ENCODE results near the gene PSME3IP1.

PSME3IP1 gene

DNA sequence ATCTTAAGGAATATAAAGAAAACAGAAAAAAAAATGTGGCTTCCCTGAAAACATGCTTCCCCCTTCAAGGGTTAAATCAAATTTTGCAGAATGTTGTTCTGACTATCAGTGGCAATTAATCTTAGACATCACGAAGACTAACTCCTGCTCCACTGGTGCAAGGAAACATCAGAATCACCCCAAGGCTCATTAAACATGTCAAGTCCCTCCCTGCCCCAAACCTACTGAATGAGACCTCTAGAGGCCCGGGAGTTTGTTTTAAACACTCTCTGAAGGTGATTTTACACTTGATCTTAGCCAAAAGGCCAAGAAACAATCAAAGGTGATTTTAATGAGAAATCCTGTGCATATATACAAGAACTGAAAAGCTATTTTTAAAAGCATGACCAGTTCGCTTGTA lies 18.3 kb downstream of the PSME3IP1 start:
- no peak for DNase-seq (ENCODE audit: low spot score)

DNA sequence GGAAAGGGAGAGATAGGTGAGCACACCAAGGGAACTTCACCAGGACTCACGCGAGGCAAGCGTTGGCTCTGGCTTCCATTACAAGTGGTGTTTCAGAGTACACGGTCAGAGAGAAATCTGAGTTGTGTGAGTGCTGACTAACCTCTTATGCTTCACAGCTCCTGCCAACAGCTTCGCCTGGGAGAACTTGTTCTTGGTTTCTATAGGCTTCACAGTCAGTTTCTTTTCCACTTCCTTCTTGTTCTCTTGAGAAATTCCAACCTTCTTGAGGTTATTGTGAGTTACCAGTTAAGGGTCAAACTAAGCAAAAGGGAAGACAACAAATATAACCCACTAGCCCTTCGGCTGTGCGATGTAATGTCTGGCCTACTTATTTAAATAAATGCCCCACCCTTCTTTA lies 18.9 kb downstream of the PSME3IP1 start:
- DNase-seq (ENCODE audit: low spot score), result no peak

DNA sequence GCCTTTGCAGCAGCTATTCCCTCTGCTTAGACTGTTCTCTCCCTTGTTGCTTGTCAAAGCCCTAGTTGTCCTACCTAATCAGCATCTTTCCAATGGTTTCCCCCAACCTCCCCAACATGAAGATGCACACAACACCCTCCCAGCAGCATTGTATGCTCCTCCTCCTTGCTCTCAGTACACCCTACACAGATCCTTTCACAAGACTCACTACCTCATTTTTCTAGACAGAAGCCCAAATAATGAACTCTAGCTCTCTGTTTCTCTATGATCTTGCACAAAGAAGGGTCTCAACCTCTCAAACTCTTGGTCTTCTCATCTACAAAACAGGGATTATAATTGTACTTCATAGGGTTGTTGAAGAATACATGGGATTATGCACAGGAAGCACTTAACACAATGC lies 19.4 kb downstream of the PSME3IP1 start:
- DNase-seq (ENCODE audit: low spot score), result no peak

DNA sequence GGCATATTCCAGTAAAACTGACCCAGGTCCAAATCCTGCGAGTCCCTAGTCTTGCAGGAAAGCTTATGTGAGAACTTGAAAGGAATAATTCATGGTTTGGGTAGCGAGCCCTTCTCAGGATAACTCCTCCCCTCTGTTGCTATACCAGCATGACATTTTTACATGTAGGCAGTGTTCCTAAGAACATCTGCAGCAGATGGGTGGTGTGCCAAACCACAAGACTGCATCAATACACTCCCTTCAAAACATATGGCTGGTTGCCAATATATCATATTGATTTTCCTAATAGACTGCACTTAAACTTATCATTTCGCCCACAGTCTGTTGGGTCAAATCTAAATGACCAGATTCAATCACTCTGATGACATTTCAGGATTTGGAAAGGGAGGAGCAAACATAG lies 19.9 kb downstream of the PSME3IP1 start:
- DNase-seq (ENCODE audit: low spot score), result no peak

DNA sequence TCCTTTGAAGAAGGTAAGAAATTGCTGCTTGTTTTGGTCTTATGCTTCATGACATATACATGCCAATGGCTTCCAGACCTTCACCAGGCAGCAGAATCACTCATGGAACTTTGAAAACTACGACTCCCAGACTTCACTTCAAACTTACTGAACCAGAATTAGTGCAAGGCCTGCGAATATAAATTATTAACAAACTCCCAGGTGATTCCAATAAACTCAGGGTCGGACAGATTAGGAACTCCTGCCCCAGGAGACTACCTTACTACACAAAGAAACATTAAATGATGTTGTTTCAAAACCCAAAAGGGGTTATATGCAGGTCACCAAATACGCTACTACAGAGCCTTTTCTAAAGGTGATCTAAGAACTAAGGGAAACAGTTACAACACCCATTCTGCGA lies 20.4 kb downstream of the PSME3IP1 start:
- DNase-seq (ENCODE audit: low spot score), result no peak

DNA sequence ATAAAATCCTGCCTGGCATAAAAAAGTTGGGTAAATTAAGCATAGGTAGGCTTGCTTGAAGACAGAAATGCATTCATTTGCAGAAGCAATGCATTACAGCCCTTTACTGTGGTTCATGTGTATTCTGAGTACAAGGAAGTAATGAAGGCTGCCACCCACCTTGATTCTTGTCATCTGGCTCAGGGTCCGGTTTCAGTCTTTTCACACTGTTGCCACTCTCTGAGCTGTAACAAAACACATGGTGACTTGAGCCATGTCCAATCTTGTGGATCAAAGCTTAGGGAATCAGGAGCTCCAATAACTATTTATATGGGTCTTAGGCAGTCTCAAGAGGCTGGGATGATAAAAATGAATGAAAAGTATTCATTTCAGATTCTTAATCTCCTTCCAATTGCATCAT lies 22.0 kb downstream of the PSME3IP1 start:
- DNase-seq (ENCODE audit: low spot score), result no peak

DNA sequence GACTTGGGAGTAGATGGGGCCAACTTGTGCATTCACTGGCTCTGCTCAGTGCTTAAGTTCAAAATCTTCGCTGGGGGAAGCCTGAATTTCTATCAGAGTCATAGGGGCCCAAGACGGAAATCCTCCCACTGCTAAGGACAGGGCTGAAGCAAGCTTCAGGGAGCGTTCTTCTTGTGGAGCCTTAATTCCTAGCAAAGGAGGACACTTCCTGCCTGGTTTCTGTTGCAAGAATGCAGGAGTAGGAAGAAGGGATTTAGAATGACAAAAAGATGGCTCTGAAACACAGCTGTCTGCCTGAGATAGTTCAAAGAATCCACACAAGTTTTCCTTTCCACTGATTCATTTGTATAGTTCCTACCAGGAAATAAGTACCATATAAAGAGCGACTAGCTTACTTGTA lies 26.4 kb downstream of the PSME3IP1 start:
- DNase-seq (ENCODE audit: low spot score), result no peak

DNA sequence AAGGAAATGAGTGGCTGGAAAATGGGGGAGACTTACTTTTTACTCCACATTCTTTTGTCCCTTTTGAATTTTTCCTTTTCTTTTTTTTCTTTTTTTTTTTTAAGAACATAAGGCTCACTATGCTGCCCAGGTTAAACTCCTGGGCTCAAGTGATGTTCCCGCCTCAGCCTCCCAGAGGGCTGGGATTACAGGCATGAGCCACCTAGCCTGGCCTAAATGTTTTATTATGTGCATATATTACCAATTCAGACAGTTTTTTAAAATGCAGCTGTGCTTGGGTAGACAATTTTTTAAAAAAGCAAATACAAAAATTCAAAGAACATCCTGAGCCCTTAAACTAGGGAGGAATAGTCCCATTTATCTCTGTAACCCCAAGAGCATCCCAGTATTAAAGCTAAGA lies 28.3 kb downstream of the PSME3IP1 start:
- no peak for DNase-seq (ENCODE audit: low spot score)

DNA sequence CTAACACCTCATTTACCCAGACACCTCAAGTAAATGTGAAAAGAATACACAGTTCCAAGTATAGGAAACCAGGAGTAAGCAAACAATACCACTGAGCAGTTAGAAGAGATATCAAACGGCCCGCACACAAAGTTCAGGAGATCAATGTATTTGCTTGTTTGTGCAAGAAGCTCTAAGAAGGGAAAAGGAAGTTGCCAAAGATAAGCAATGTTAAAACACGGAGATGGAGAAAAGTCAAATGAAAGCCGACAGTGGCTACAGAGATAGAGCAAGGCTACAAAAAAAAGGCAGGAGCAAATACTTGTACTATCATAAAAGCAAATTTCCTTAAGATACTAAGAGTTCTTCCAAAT lies 29.5 kb downstream of the PSME3IP1 start:
- DNase-seq (ENCODE audit: low spot score), result no peak

DNA sequence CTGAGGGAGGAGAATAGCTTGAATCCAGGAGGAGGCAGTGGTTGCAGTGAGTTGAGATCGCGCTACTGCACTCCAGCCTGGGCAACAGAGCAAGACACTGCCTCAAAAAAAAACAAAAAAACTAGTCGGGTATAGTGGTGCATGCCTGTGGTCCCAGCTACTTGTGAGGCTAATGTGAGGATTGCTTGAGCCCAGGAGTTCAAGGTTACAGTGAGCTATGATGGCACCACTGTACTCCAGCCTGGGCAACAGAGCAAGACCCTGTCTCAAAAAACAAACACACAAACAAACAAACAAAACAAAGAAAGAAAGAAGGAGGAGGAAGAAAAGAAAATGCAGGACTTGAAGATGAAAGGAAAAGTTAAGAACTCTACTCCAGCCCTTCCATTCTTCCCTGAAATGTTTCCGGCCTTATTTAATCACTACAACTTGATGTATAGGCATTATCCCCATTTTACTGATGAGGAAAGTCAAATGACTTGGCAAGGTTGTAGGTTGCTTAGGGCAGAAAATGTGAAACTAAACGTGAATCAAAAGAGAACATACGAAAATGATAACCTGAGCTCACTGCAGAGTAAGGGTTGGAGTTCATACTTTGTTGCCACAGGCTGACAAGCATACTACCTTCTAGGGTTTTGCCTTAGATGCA lies 30.0 kb downstream of the PSME3IP1 start:
- DNase-seq (ENCODE audit: low spot score), result no peak

DNA sequence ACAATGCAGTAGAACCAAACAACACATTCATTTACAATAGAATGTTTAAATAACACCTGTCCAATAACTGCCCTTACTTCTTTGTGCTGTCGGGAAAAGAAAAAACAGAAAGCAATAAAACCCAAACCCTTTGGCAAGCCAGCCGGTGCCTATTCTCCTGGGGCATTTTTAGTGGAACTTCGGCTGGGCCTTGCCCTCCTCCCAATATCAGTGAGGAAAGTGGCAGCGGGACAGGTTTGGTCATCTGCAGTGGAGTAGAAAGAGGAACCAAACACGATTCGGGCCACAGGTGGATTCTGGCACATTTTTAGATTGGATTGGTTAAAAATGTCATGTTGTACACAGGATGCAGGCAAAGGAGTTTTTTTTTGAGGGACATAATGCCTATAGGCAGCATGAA lies 32.0 kb downstream of the PSME3IP1 start:
- DNase-seq (ENCODE audit: low spot score), result no peak

DNA sequence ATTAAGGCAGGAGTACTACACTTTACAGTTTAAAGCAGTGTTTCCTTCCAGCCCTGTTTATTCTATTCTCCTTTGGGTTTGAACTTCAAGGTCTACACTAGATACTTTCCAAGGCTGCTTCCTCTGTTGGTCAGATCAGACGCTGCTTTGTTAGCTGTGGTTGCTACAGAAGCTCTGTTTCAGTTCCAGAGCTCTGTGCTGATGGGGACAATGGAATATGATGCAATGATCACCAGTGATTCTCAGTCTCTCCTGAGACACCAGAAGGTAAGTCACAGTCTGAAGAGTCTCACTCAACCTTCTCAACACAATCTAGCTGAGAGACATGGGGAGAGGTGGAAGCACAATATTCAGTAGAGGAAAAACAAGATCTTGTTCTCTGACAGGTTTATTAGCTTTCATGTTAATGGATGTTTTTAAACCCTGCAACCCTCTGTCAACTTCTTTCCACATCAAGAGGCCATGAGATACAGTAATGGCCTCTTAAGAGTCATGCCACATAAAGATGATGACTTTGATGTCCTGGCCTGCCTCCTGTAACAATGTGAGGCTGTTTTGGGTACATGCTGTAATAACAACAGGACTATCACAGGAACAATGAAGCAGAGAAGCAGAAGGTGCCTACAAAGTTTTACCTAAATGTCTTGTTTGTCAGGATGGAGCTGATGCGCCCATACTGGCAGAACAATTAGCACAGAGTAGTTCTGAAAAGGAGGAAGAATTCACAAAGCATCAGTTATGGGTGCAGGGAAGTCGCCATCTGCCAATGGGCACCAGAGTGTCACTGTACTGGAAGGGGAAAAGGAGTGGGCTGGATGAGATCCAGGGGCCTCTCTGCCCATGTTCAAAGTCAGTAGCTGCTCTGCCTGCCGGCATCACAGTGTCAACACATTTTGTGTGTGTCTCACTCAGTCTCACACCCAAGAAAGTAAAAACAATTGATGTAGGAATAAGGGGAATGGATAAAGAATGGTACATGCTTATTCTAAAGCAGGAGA lies 33.4 kb downstream of the PSME3IP1 start:
- no peak for DNase-seq (ENCODE audit: low spot score)

DNA sequence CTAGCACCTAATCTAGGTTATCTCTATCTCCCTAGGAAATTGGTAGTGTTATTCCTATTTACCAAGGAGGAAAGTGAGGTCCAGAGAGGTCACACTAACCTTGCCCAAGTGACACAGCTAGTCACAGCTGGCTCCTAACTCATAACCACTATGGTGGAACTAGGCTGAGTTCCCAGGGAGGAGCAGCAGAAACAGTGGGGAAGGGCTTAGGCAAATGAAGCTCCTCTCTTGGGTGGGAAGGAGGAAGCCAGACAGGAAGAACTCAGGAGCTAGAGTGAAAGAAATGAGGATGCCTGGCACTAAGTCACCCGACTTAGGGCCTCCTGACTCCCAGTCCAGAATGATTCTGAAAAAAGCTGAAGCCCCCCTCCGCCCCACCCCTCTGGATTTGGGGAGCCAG lies 34.5 kb downstream of the PSME3IP1 start:
- DNase-seq (ENCODE audit: low spot score), result no peak

DNA sequence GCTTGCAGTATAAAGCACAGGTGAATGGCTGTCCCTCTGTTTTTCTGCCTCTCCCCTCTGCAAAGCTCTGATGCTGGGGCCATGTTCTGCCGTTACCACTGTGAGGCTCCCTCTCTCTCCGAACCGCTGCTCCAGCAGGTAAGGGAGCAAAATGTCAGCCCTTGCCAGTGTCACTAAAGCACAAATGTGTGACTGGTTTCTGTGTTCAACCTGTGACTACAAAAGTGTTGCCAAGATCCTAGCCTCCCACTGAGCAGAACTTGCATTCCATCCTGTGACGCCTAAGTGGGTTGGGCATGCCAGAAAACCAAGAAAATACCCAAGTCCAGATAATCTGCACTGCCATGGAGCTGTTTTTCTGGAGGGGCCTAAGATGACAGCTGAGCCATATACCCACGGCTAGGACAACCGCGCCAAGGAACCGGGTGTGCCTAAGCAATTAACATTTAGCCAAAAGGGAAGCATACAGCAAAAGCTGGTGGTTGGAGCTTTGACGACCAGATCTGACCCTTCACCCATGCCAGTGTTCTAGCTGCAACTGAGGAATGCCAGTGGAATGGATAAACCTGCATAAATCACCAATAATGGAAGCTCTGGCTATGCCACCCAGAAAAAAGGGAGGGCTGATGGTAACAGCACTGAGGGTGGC lies 35.0 kb downstream of the PSME3IP1 start:
- no peak for DNase-seq (ENCODE audit: low spot score)

DNA sequence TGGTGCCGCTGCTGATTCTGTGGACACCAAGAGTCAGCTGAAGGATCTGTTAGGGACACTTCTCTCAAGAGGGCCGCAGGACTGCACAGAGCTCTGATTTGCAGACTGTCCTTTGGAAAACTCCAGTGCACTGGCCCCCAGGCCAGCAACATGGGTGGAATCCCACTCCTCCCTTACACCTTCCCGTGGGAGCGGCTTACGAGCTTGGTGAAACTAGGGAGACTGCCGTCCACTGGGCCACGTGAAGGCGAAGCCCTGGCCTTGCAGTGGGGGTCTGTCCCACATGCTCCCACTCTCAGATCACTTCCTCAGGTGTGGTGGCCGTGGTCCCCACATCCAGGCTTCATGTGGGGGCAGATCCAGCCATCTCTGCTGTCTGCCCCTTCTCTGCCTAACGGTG lies 36.4 kb downstream of the PSME3IP1 start:
- DNase-seq (ENCODE audit: low spot score), result no peak

DNA sequence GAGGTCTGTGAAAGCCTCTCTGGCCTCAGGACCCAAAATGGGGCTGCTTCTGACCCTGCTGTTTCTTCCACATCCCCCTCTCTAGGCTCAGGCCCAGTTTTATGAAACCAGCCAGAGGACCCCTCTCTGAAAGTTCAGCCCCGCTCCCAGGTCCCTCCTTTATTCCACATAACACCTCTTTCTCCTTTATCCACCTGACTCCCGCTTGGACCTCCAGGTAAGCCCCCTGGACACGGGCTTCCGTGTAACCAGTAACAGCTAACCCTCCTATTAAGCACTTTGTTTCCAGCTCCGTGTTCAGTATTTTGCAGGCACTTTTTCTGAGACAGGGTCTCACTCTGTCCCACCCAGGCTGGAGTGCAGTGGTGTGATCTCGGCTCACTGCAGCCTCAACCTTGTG lies 37.4 kb downstream of the PSME3IP1 start:
- DNase-seq (ENCODE audit: low spot score), result no peak

DNA sequence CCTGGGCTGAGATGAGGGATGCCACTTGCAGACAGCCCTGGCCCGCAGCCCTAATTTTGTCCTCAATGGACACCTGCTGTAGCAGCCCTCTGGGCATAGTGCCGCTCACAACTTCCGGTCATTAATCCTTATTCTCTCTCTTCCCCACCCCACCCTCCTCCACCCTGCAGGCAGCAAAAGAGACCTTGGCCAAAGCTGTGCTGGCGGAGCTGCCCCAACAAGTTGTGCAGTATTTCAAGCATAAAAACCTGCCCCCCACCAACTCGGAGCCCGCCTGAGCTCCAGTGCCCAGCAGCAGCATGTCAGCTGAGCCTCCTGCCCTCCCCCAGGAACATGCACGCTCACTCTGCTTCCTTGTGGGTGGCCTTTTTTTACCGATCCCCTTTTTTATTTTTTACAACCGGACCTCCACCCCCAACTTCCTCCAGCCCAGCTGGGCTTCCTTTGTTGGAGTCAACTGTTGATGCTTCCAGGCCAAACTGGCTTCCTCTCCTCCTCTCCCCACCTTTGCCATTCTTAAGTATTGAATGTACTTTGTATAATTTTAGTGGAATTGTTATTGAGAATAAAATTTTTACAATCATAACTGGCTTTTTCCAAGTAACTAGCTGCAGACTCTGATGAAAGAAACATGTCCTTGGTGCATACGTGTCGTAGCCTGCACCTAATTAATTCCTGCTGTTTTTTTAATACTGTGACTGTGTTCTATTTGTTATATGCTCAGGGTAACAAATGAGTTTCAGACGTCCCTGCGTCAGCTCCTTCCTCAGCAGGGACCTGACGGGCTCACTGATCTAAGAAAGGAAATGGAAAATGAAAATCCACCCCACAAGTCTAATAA lies 38.2 kb downstream of the PSME3IP1 start:
- no peak for DNase-seq (ENCODE audit: low spot score)

DNA sequence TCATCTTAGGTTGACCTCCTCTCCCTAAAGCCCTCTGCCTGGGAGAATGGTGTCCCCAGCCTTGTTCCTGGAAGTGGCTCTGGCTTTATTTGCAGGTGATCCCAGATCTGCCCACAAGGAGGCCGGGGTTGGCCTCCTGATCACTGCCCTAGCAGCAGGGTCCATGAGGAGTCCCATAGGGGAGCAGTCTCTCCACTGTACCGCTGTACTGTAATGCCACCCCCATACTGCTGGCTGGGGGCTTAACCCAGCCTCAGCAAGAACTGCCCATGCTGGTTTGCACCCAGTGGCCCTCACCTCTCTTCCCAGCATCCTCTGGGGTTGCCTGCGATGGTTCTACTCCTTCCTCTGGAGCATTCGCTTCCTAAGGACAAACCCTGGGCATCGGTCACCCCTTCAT lies 39.1 kb downstream of the PSME3IP1 start:
- DNase-seq (ENCODE audit: low spot score), result no peak

DNA sequence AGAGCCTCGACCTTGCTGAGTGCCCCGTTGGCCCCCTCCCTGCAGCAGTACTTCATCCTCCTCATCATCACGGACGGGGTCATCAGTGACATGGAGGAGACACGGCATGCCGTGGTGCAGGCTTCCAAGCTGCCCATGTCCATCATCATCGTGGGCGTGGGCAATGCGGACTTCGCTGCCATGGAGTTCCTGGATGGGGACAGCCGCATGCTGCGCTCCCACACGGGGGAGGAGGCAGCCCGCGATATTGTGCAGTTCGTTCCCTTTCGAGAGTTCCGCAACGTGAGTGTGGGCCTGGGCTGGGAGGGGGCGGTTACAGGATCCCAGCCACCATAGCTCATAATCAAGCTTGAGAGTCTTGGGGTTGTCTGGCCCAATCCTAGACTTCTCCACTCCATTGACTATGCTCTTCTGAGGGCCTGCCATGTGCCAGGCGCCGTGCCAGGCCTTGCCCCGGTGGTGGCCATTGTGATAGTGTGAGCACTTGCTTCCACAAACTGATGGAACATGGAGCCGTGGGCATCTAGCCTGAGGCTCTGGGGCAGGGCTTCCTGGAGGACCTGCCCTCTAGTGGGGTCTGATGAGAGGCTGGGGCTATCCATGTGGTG lies 39.7 kb downstream of the PSME3IP1 start:
- no peak for DNase-seq (ENCODE audit: low spot score)

DNA sequence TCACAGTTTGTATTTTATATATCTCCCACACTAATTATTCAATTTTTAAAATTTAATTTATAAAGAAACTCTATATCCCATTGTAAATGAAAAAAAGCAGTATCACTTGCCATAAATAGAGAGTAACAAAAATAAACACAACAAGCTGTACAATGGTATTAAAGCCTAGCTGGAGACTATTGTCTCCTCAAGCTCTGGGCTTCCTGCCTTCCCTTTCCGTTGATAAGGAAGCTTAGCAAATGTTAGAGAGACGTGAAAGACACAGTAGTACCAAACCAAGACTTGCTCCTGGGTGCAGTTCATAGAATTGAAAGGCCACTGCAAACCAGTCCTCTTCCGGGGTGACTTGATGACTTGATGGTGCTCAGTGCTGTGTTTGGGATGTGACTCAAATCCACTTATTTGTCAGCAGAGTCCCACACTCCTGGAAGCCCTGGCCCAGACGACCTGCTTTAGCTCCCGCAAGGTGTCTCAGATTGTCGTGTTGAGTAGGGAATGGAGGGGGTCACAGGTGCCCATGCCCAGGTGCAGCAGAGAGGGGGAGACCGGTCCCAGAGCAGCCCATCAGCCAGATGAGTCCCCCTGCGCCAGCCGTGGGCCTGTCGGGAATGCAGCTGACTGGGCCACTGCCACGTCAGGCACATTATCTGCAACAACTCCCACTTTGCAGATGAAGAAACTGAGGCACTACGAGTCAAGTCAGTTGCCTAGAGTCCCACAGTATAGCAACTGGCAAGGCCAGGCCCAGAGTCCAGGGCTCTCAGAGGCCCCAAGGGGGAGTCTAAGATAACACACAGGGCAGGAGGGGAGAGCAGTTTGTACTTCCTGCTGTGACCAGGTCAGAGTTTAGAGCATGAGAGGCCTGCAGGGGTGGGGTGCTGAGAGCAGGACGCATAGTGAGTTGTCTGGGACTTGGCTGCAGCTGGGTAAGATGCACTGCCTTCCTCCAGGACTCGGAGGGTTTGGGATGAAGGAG lies 40.5 kb downstream of the PSME3IP1 start:
- DNase-seq (ENCODE audit: low spot score), result no peak

DNA sequence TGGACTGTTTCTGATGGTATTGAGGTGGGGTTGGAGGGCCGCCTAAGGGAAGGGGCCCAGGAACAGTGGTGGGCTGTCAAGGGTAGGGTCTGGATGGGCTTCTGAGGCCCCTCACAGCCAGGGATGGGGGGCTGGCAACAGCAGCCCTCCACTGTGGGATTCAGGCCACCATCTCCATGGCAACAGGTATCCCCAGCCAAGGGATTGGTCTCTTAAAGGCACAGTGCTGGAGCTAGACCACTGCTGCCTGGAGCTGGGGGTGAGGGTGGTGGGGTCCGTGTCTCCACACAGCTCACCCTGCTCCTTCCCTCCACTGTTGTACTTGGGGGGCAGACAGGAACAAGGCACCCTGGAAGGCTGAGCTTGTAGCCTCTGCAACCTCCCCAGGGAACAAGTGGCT lies 41.8 kb downstream of the PSME3IP1 start:
- no peak for DNase-seq (ENCODE audit: low spot score)

All from hepatic stellate cell (primary cell).